H9 (cell line): Measurements from ENCODE around the gene CAPN14. TPM values are rescaled to one million over a fixed set of nuclear protein-coding genes. Genes with fewer than 3 reads are reported as not detected.

ENCODE experiments used
- DNase-seq: peaks from one replicate; pipeline ENCODE4 v3.0.0-alpha.2; 2017
- H2AFZ ChIP-seq: one replicate; pipeline ENCODE4 v1.6.1; 2013; ENCODE audit warnings: mild to moderate bottlenecking, low read length, control low read depth, moderate library complexity
- H2AK5ac ChIP-seq: 2 replicates; pipeline ENCODE4 v1.6.1; 2013; ENCODE audit warnings: low read length, control low read depth, mixed read lengths; ENCODE audit not compliant: insufficient read length
- H2BK120ac ChIP-seq: one replicate; pipeline ENCODE4 v1.6.1; 2013; ENCODE audit warnings: low read depth, mild to moderate bottlenecking, low read length, control low read depth, inconsistent platforms; ENCODE audit not compliant: poor library complexity, severe bottlenecking
- H2BK12ac ChIP-seq: 2 replicates; pipeline ENCODE4 v1.6.1; 2013; ENCODE audit warnings: low read length, control low read depth, mixed read lengths, low read depth; ENCODE audit not compliant: insufficient read length
- H2BK15ac ChIP-seq: 2 replicates; pipeline ENCODE4 v1.6.1; 2013; ENCODE audit warnings: low read depth, low read length, control low read depth
- H2BK20ac ChIP-seq: one replicate; pipeline ENCODE4 v1.6.1; 2013; ENCODE audit warnings: low read depth, mild to moderate bottlenecking, low read length, control low read depth, inconsistent platforms; ENCODE audit not compliant: poor library complexity, severe bottlenecking
- H2BK5ac ChIP-seq: 2 replicates; pipeline ENCODE4 v1.6.1; 2013; ENCODE audit warnings: low read length, control low read depth, mixed read lengths; ENCODE audit not compliant: insufficient read length
- H3K14ac ChIP-seq: 2 replicates; pipeline ENCODE4 v1.6.1; 2013; ENCODE audit warnings: low read length, control low read depth; ENCODE audit not compliant: insufficient read depth
- H3K18ac ChIP-seq: 2 replicates; pipeline ENCODE4 v1.6.1; 2013; ENCODE audit warnings: low read depth, mild to moderate bottlenecking, mixed read lengths, low read length, control low read depth; ENCODE audit not compliant: insufficient read length
- H3K23ac ChIP-seq: 2 replicates; pipeline ENCODE4 v1.6.1; 2013; ENCODE audit warnings: low read length, control low read depth, mixed read lengths, low read depth; ENCODE audit not compliant: insufficient read length
- H3K23me2 ChIP-seq: 2 replicates; pipeline ENCODE4 v1.6.1; 2013; ENCODE audit warnings: low read depth, mild to moderate bottlenecking, mixed read lengths, low read length, control low read depth; ENCODE audit not compliant: insufficient read length, poor library complexity, severe bottlenecking
- H3K27ac ChIP-seq: 2 replicates; pipeline ENCODE4 v1.5.1; 2013; ENCODE audit warnings: low read length, control low read depth, mixed read lengths, low read depth; ENCODE audit not compliant: insufficient read length
- H3K27me3 ChIP-seq: 2 replicates; pipeline ENCODE4 v1.6.1; 2013; ENCODE audit warnings: low read length, control low read depth, inconsistent platforms; ENCODE audit not compliant: insufficient read depth
- H3K4ac ChIP-seq: 2 replicates; pipeline ENCODE4 v1.6.1; 2013; ENCODE audit warnings: low read depth, mild to moderate bottlenecking, control low read depth, inconsistent platforms, low read length, moderate library complexity
- H3K4me1 ChIP-seq: 2 replicates; pipeline ENCODE4 v1.6.1; 2013; ENCODE audit warnings: low read length, control low read depth, inconsistent platforms; ENCODE audit not compliant: insufficient read depth
- H3K4me2 ChIP-seq: 2 replicates; pipeline ENCODE4 v1.6.1; 2013; ENCODE audit warnings: low read length, control low read depth, mixed read lengths; ENCODE audit not compliant: insufficient read length, insufficient read depth
- H3K56ac ChIP-seq: 2 replicates; pipeline ENCODE4 v1.6.1; 2013; ENCODE audit warnings: low read depth, mild to moderate bottlenecking, mixed read lengths, low read length, control low read depth; ENCODE audit not compliant: insufficient read length
- H3K79me1 ChIP-seq: 2 replicates; pipeline ENCODE4 v1.6.1; 2013; ENCODE audit warnings: low read depth, mild to moderate bottlenecking, moderate library complexity, low read length, control low read depth, inconsistent platforms; ENCODE audit not compliant: insufficient read depth, poor library complexity, severe bottlenecking
- H3K79me2 ChIP-seq: 2 replicates; pipeline ENCODE4 v1.6.1; 2013; ENCODE audit warnings: low read length, control low read depth, inconsistent platforms; ENCODE audit not compliant: insufficient read depth
- H3K9ac ChIP-seq: 2 replicates; pipeline ENCODE4 v1.6.1; 2013; ENCODE audit warnings: low read length, control low read depth, mixed read lengths; ENCODE audit not compliant: insufficient read length; ENCODE audit errors: extremely low read depth
- H3K9me3 ChIP-seq: one replicate; pipeline ENCODE4 v1.6.1; 2013; ENCODE audit warnings: low read depth, low read length, inconsistent platforms; ENCODE audit not compliant: control insufficient read depth
- H3T11ph ChIP-seq: one replicate; pipeline ENCODE4 v1.6.1; 2013; ENCODE audit warnings: mild to moderate bottlenecking, low read length, control low read depth, inconsistent platforms
- H4K20me1 ChIP-seq: one replicate; pipeline ENCODE4 v1.6.1; 2013; ENCODE audit not compliant: control insufficient read depth, insufficient read length, insufficient read depth
- H4K5ac ChIP-seq: 2 replicates; pipeline ENCODE4 v1.6.1; 2013; ENCODE audit warnings: low read depth, mild to moderate bottlenecking, mixed read lengths, low read length, control low read depth; ENCODE audit not compliant: insufficient read length
- H4K8ac ChIP-seq: replicated peaks from 2 replicates; pipeline ENCODE4 v1.6.1; 2013; ENCODE audit warnings: low read length, control low read depth, mixed read lengths, low read depth; ENCODE audit not compliant: insufficient read length
- H4K91ac ChIP-seq: 2 replicates; pipeline ENCODE4 v1.6.1; 2013; ENCODE audit warnings: low read depth, mild to moderate bottlenecking, moderate library complexity, mixed read lengths, low read length, control low read depth; ENCODE audit not compliant: insufficient read length
- H3K27ac Mint-ChIP-seq, 3 experiments: 2 replicates in 2 of 3; 3 replicates in 1 of 3; pipeline ENCODE4 v1.8.0; 2020 to 2021; ENCODE audit warnings: mixed read lengths in 3 of 3, mild to moderate bottlenecking in 1 of 3, moderate library complexity in 1 of 3
- H3K27me3 Mint-ChIP-seq: 2 replicates; pipeline ENCODE4 v1.8.0; 2021; ENCODE audit warnings: low read depth, mild to moderate bottlenecking, moderate library complexity, mixed read lengths
- H3K36me3 Mint-ChIP-seq, 3 experiments: 2 replicates in 2 of 3; 3 replicates in 1 of 3; pipeline ENCODE4 v1.8.0; 2020 to 2021; ENCODE audit warnings: low read depth in 3 of 3, mixed read lengths in 3 of 3; ENCODE audit not compliant: insufficient read depth in 1 of 3
- H3K4me1 Mint-ChIP-seq, 2 experiments: 2 replicates each; pipeline ENCODE4 v1.8.0; 2020; ENCODE audit warnings: mixed read lengths in 2 of 2
- H3K4me3 Mint-ChIP-seq, 2 experiments: 2 replicates in 1 of 2; 3 replicates in 1 of 2; pipeline ENCODE4 v1.8.0; 2020 to 2021; ENCODE audit warnings: mild to moderate bottlenecking in 2 of 2, mixed read lengths in 2 of 2, moderate library complexity in 1 of 2
- H3K9me3 Mint-ChIP-seq, 2 experiments: 2 replicates in 1 of 2; 3 replicates in 1 of 2; pipeline ENCODE4 v1.8.0; 2020; ENCODE audit warnings: mild to moderate bottlenecking in 2 of 2, mixed read lengths in 2 of 2, moderate library complexity in 1 of 2
- CTCF ChIP-seq: fragments of 200-600 bp; sonication (generic); conservative IDR thresholded peaks from 3 replicates; pipeline ENCODE4 v1.8.0; 2021; ENCODE audit warnings: antibody characterized with exemption, mild to moderate bottlenecking
- WGBS: extraction: QIAGEN DNeasy Blood & Tissue Kit; methylation state at CpG from one replicate; pipeline ENCODE4 v1.1.7; 2013; ENCODE audit warnings: missing lambda C conversion rate, low lambda C conversion rate, mixed read lengths; ENCODE audit not compliant: insufficient read length; ENCODE audit errors: extremely low coverage; 5-methylcytosine and 5-hydroxymethylcytosine counted together
- total RNA-seq: library from RNA; stranded (reverse); gene quantifications from 2 replicates; pipeline ENCODE4 v1.2.1, GENCODE V29; 2021

CAPN14 gene
- total RNA-seq, 1 experiment from 2014 or later, result 0.09 TPM

- Histone ChIP-seq H3K14ac (no peak overlapping the region), H3K18ac (no peak overlapping the region), H2BK5ac (no peak overlapping the region), H3K4me1 (no peaks in the 10 kb centered on the region), H3K56ac (no peak overlapping the region), H2BK12ac (no peak overlapping the region), H4K91ac (no peak overlapping the region), H3K79me1 (no peaks in the 10 kb centered on the region), H3K23ac (no peak overlapping the region), H3K4me2 (no peak overlapping the region), H3K4ac (no peak overlapping the region), H2AFZ (no peak overlapping the region), H3K27ac (no peak overlapping the region), H2BK15ac (no peak overlapping the region), H4K5ac (peak overlapping the region; percentile 13), H2AK5ac (no peak overlapping the region), H3T11ph (no peak overlapping the region), H3K79me2 (no peaks in the 10 kb centered on the region), H3K9ac (no peak overlapping the region), H3K9me3 (no peaks in the 10 kb centered on the region), H2BK20ac (no peak overlapping the region), H3K27me3 (no peaks in the 10 kb centered on the region), H2BK120ac (no peak overlapping the region), H3K23me2 (no peaks in the 10 kb centered on the region), H4K20me1 (peaks cover 3% of the 10 kb centered on the region), H4K8ac (no peak overlapping the region)
- peak; percentile 12 for DNase-seq
- Mint-ChIP-seq H3K9me3 (no peaks in the 10 kb centered on the region), H3K4me1 (peaks cover 0 to 4% of the 10 kb centered on the region in 2 experiments; a peak in 2 of 4 replicates), H3K27me3 (no peaks in the 10 kb centered on the region), H3K4me3 (no peak overlapping the region), H3K36me3 (peaks cover 1 to 9% (median 5%) of the 10 kb centered on the region in 3 experiments; a peak in 4 of 7 replicates), H3K27ac (no peak overlapping the region)
- no peak for TF ChIP-seq CTCF
- no CpG with 5 or more reads among the region's 11 CpGs for WGBS
Observed at GRCh38 chr2:31240381-31241365, 23.4 kb upstream of the CAPN14 start.
